ENCODE measurements around the gene NR4A1. TPM values are rescaled to one million over a fixed set of nuclear protein-coding genes. Genes with fewer than 3 reads are reported as not detected.

NR4A1 gene
- total and polyA plus RNA-seq, 10 of the 15 experiments (the other 5 are each of a cell fraction or from before 2014, with no cell fraction given) = 0.05 to 7.9 (median 2.2) TPM; not detected in 1

DNA sequence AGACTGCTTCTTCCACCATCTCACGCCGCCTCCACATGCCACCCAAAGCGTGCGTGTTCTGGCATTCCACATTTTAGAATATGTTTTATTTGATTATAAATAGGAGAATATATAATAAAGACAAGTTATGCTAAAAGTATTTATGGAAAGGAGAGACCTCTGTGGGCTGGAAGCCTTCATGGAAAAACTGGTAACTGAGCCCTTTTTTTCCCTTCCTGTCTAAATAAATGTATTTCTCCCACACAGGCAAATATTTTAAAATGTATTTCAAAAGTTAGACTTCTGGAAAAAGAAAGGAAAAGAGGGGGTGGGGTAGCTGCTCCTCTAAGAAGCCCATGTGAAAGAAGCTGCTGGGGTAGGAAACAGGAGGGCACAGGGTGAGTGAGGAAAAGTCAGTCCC is 16.1 kb upstream of the NR4A1 start:
- BruUV-seq (replicated peaks) = no TSS peak
- FAIRE-seq = no peak
- Histone ChIP-seq H3K9me3 (replicated peaks; ENCODE audit: control insufficient read depth, insufficient read depth, low read length) (no peaks in the 10 kb centered on the region), H3K4me1 (ENCODE audit: control insufficient read depth, insufficient read depth, low read length) (peaks cover 17% of the 10 kb centered on the region), H3K4me3 (no peak overlapping the region), H4K20me1 (ENCODE audit: control insufficient read depth, insufficient read depth) (no peaks in the 10 kb centered on the region), H3K4me2 (ENCODE audit: control insufficient read depth, insufficient read depth) (no peak overlapping the region), H3K79me2 (ENCODE audit: control insufficient read depth, insufficient read depth, low read length) (no peaks in the 10 kb centered on the region), H3K36me3 (ENCODE audit: control insufficient read depth in 2 of 2, insufficient read depth in 2 of 2, low read length in 1 of 2) (no peaks in the 10 kb centered on the region), H3K27me3 (replicated peaks in 1 of 2; ENCODE audit: control insufficient read depth in 2 of 2, insufficient read depth in 2 of 2, low read length in 1 of 2) (no peaks in the 10 kb centered on the region; a peak in 1 of 4 replicates), H3K9ac (ENCODE audit: control insufficient read depth, insufficient read depth, low read length) (no peak overlapping the region), H3K27ac (ENCODE audit: control insufficient read depth, insufficient read depth) (no peak overlapping the region), H2AFZ (ENCODE audit: control insufficient read depth, low read depth, low read length) (no peak overlapping the region)
- TF ChIP-seq CBX5 (IDR thresholded peaks at IDR 0.05; ENCODE audit: low read depth) = no peak
- TF ChIP-seq PKNOX1 (IDR thresholded peaks at IDR 0.05) = no peak
- no peak for TF ChIP-seq SPI1 (IDR thresholded peaks at IDR 0.05; ENCODE audit: borderline replicate concordance, insufficient read depth, low read depth, low read length)
- TF ChIP-seq RCOR1 (conservative IDR thresholded peaks at IDR 0.05; ENCODE audit: low read depth, low read length) = no peak
- no peak for TF ChIP-seq PML (IDR thresholded peaks at IDR 0.05; ENCODE audit: low read length)
- no peak for TF ChIP-seq RUNX3 (IDR thresholded peaks at IDR 0.05; ENCODE audit: low read length)
- TF ChIP-seq MXI1 (IDR thresholded peaks at IDR 0.05; ENCODE audit: low read depth, low read length) = no peak
- TF ChIP-seq, protein P1, sequence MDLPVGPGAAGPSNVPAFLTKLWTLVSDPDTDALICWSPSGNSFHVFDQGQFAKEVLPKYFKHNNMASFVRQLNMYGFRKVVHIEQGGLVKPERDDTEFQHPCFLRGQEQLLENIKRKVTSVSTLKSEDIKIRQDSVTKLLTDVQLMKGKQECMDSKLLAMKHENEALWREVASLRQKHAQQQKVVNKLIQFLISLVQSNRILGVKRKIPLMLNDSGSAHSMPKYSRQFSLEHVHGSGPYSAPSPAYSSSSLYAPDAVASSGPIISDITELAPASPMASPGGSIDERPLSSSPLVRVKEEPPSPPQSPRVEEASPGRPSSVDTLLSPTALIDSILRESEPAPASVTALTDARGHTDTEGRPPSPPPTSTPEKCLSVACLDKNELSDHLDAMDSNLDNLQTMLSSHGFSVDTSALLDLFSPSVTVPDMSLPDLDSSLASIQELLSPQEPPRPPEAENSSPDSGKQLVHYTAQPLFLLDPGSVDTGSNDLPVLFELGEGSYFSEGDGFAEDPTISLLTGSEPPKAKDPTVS (IDR thresholded peaks at IDR 0.05; ENCODE audit: low read depth, low read length) = no peak
- TF ChIP-seq E4F1 (IDR thresholded peaks at IDR 0.05; ENCODE audit: borderline replicate concordance, partially characterized antibody) = no peak
- no peak for TF ChIP-seq RFX5 (IDR thresholded peaks at IDR 0.05; ENCODE audit: low read depth, low read length)
- TF ChIP-seq TCF7 (IDR thresholded peaks at IDR 0.05; ENCODE audit: borderline replicate concordance) = no peak
- TF ChIP-seq ZNF384 (IDR thresholded peaks at IDR 0.05; ENCODE audit: borderline replicate concordance, low read depth, low read length) = no peak
- TF ChIP-seq ZNF207 (IDR thresholded peaks at IDR 0.05; ENCODE audit: borderline replicate concordance) = no peak
- TF ChIP-seq ZBTB11 (CRISPR knock-in tag; IDR thresholded peaks at IDR 0.05) = no peak
- no peak for DNase-seq (ENCODE audit: low read depth, low spot score)
- ChIA-PET RAD21 (ENCODE audit: unreplicated experiment) (interaction anchor here (4.0 kb wide), 1 partner anchor 10 kb away, joined by 15 read pairs; no protein-coding TSS in a partner anchor), POLR2A (interaction anchor here (6.0 kb wide), 1 partner anchor 16 kb away, joined by 24 read pairs; the partner anchor contains the start of gene NR4A1), CTCF (interaction anchor here (1.0 to 5.9 kb wide), 6 partner anchors 9 to 82 kb away, joined by 3 to 33 read pairs (median 4); no protein-coding TSS in a partner anchor), SMC1A (ENCODE audit: uncharacterized antibody, unreplicated experiment) (interaction anchor here (1.1 to 13.7 kb wide), 2 partner anchors 9 to 51 kb away, joined by 3 to 322 read pairs; no protein-coding TSS in a partner anchor)
- ATAC-seq = no peak
- in situ Hi-C loops (cut with MboI) (no loop called here), intact Hi-C loops (cut with micrococcal nuclease; ENCODE audit: unreplicated experiment) (no loop called here)
- 73% methylated on average over 4 of the region's 4 CpGs for WGBS (ENCODE audit: insufficient coverage, insufficient replicate concordance, low lambda C conversion rate, missing lambda C conversion rate)
